Right ventricle myocardium superior (tissue), 1 donor: ENCODE results near the gene LMF1. TPM values are rescaled to one million over a fixed set of nuclear protein-coding genes. Genes with fewer than 3 reads are reported as not detected.
A peak's percentile ranks its signal among the peaks of the same experiment; 100 is the strongest.

Experiments
- ATAC-seq: fragments of 200-7000 bp; cut with Tn5 transposase; one replicate; pipeline ENCODE4 v1.9.1; 2020; ENCODE audit warnings: mild to moderate bottlenecking; ENCODE audit not compliant: poor library complexity
- DNase-seq: peaks from one replicate; pipeline ENCODE4 v3.0.0-alpha.2; 2020
- intact Hi-C: fragments of 100-400 bp; cut with DNase I; formaldehyde crosslinking; loops from one replicate; pipeline ENCODE4 v1.11.2; 2022
- total RNA-seq: library from RNA; stranded (reverse); fragmentation: NEBNext Ultra II Directional; extraction: Animal tissue kit (Norgen Biotek cat#: 25700); gene quantifications from one replicate; pipeline ENCODE4 v1.2.1, GENCODE V29; 2021
- donor health status: DM: no; HTN: yes; CAD: no; lungs with severe emphysema.

Gene LMF1
- total RNA-seq, 1 donor from 2014 or later: 5.6 TPM

DNA sequence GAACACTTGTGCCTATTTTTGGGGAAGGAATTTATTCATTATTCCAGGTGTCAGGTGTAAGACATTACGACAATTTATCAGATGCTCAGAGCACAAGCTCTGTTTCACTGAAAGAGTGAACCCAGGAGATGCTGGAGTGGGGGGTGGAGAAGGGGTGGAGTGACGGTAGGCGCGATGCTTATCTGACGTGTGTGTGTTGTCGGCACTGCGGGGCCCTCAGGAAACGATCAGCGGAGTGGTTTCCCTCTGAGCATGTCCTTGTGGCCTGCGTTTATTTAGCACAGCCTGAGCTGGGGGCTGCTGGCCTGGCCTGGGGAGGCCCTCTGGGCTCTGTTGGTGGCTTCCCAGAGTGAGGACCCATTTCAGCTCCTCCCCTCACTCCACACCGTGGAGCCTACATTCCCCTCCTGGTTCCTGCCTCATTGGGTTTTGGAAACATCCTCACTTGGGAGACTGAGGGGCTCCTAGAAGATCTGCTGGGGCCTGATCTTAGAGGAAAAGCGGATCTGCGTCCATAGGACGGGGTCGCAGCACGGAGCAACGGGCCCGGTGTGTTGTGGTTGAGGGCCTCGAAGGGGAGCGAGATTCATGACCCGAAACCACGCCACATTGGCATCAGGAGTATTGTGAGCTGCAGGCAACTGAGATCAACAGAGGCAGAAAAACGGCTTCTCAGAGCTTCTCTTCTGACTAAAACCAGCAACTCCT is 151.3 kb downstream of the LMF1 start:
- intact Hi-C loops: no loop called here
- DNase-seq: no peak
- no peak for ATAC-seq

DNA sequence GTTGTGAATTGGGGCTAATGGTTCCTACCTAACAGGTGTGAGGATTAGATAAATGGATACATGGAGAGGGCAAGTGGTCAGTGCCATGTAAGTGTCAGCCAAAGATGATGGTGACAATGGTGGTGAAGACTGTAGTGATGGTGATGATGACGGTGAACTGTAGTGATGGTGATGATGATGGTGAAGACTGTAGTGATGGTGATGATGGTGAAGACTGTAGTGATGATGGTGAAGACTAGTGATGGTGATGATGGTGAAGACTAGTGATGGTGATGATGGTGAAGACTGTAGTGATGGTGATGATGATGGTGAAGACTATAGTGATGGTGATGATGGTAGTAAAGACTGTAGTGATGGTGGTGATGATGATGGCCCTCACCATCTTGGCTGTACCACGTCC is 152.2 kb downstream of the LMF1 start:
- ATAC-seq (no peak), DNase-seq (no peak)

DNA sequence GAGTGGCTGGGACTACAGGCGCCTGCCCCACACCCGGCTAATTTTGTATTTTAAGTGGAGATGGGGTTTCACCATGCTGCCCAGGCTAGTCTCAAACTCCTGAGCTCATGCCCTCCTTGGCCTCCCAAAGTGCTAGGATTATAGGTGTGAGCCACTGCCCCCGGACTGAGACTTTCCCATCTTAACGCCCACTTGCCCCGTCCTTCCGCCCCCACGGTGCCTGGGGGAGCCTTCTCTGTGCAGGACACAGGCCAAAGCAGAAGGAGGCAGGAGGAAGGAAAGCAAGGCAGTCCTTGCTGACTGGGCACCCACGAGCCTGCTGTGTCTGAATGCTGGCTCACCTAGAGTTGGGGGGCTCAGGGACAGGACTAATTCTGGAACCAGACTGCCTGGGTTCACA is 152.7 kb downstream of the LMF1 start:
- DNase-seq (no peak), ATAC-seq (no peak)
- intact Hi-C loops: no loop called here

More for the DNA sequence above, 152.2 kb downstream of the LMF1 start:
- intact Hi-C loops: no loop called here

DNA sequence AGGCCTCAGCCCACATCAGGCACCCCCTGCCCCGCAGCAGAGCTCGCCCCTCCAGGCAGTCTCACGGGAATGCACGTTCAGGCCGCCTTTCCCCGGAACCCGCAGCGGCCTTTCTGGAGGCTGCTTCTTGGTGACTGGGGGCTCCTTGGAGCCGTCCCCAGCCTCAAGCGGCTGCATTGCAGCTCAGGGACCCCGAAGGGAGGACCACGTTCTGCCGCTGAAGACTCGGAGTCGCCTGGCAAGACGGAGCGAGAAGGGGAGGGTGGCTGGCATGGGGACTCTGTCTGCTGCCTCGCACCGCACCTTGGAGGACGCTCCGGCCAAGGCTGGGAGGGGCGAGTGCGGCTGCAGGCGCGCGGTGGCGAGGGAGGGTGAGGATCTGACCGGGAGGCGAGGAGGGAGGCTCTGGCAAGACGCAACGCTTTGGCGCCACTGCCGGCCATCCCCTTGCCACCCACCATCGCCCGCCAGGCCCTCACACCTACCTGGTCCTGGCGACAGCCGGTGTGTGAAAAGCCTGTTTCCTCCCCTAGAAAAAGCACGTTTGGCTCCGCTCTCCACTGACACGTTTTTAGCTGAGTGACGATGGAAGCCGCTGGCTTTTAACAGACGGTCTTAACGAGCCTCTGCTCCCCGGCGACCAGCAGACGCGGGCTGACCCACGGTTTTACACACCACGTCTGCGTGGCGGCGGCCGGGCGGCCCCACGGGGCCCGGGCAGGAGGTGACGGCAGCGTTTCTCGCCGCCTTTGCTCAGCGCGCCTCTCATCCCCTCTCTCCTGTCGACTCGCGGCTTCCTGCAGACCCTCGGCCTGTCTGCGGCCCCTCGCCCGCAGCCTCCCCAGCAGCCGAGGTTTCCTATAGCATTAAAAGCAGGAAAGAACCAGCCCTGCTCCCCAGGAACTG is 153.5 kb downstream of the LMF1 start:
- ATAC-seq: no peak
- no peak for DNase-seq
- intact Hi-C loops: no loop called here

DNA sequence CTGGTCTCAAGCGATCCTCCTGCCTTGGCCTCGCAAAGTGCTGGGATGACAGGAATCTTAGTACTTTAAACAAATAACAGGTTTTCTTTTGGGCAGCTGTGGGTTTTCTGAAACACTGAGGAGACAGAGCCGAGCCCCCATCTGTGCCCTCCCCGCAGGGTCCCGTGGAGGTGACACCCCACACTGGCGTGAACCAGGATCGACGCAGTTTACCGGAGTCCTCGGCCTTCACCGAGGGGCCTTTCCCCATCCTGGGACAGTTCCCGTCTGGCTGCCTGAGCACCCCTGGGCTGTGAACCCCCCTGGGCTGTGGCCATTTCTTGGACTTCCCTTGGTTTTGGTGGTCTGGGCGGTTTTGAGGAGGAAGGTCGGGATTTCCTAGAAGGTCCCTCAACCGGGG is 154.9 kb downstream of the LMF1 start:
- DNase-seq: no peak
- intact Hi-C loops: no loop called here
- ATAC-seq: no peak

DNA sequence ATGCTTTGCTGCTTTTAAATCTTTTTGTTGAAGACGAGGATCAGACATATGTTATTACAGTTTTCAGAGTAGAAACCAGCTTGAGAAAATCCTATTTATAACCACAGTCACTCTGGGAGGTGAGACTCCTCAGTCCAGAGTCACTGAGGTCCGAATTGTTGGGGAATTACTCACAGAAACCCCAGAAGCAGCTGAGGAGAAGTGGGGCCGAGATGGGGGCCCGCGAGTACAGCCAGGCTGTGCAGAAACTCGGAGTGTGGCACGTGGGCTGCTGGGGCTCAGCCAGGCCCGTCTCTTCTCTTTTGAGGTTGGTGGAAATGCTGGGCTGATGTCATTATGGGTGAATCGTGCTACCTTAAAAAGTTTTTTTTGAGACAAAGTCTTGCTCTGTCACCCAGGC is 155.8 kb downstream of the LMF1 start:
- ATAC-seq (no peak), DNase-seq (no peak)
- intact Hi-C loops: no loop called here

DNA sequence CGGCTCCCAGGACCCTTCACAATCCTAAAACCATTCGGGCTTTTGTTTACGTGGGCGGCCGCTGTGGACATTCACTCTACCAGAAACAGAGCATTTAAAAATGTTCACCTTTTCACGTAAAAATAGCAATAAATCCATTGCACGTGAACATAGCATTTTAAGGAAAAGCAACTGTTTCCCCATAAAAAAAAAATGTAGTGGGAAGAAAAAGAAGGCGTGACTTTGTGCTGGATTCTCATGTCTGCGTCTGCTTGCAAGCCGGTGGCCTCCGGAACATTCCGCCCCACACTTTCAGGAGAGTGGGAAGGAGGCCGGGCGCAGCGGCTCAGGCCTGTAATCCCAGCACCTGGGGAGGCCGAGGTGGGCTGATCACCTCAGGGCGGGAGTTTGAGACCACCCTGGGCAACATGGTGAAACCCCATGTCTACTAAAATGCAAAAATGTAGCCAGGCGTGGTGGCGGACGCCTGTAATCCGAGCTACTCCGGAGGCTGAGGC is 156.8 kb downstream of the LMF1 start:
- ATAC-seq (no peak), DNase-seq (no peak)
- intact Hi-C loops: loop anchor here (2.0 kb wide), 1 partner anchor 241 kb away; no protein-coding TSS in a partner anchor

DNA sequence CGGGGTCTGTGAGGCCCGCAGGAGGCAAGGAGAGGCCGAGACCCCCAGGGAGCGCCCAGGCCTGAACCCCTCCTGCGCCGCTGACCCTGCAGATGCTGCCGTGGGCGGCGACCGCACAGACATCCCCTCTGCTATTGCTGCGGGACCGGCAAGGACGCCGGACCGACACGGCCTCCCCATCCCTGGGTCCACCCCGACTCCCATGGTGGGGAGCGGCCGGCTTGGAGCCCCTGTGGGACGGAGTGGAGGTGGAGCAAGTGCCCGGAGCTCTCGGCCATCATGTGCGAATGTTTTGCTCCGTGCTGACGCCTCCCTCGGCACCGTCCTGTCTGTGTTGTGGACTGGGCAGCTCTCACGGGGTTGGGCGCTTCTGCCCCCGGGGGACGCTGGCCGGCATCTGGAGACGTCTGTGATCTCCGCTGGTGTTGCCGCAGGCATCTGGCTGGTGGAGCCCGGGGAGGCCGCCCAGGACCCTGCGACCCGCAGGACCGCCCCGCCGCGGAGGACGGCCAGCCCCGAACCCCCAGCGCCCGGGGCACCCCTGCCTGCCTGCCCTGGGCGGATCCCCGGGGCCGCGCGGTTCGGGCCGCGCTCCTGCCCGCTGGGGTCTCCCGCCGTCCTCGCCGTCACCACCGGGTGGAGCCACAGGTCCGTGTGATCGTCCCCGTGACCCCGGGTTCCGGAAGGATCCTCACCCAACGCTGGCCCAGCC is 157.4 kb downstream of the LMF1 start:
- peak; percentile 88 for ATAC-seq
- peak; percentile 64 for DNase-seq
- intact Hi-C loops: loop anchor here (2.0 kb wide), 1 partner anchor 241 kb away; no protein-coding TSS in a partner anchor

DNA sequence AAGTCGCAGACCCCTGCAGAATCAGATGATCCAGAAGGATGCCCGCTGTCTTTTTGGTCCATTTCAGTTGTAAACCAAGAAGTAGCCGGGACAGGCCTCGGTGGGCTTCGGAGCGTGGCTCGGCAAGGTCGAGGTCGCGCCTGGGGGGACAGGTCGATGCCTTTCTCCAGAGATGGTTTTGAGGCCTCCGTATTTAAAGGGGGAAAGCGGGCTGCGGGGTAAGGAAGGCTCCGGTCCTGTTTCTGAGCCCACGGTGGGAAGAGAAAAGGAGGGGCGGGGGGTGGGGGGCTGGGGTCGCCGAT is 162.7 kb downstream of the LMF1 start:
- ATAC-seq: no peak
- intact Hi-C loops: no loop called here
- DNase-seq: no peak

DNA sequence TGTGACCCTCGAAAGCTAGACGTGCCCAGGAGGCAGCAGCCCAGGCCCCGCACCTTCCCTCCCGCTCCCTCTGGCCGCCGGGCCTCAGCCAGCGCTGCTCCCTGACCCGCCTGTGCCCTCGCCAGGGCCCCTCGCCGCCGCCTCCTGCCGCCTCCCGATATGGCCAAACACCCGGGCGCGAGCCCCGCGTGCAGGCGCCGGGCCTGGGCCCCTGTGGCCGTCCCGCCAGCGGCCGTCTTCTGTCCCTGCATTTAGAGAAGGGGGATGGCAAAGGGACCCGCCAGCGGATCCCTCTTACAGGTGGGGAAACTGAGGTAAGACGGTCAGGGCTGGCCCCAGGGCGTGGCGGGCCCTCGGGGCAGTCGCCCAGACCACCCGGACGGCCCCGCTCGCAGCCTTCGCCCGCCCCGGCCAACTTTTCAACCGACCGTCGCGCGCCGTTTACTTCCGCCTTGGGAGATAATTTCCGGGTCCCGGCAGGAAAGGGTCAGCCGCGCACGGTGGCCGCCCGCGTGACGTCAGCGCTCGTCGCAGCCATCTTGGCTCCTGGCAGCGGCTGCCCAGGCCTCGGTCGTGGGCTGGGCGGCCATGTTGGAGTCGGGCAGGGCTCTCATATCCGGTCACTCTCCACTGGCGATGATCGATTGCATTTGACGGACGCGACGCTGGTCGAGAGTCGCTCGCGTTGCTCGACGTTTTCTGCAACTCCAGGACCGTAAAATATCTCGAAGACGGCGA is 163.3 kb downstream of the LMF1 start:
- intact Hi-C loops: no loop called here
- DNase-seq (peak; percentile 96), ATAC-seq (peak; percentile 99)

DNA sequence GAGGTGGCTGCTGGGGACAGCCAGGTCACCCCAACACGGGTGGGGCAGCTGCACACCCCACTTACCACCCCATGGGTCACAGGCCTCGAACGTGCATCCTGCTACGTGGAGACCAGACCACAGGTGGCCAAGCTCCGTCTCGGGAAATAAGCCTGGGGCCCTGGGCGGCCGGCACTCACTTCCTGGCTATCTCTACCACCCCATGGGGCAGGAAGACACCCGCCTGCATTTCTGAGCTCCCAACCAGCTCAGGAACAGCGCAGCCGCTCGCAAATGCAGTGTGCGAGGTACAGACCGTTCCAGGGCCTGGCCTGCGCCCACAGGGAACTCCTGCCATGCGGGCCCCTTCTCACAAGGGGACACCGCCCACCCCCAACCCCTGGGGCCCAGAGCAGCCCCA is 165.3 kb downstream of the LMF1 start:
- no peak for ATAC-seq
- intact Hi-C loops: no loop called here
- no peak for DNase-seq

DNA sequence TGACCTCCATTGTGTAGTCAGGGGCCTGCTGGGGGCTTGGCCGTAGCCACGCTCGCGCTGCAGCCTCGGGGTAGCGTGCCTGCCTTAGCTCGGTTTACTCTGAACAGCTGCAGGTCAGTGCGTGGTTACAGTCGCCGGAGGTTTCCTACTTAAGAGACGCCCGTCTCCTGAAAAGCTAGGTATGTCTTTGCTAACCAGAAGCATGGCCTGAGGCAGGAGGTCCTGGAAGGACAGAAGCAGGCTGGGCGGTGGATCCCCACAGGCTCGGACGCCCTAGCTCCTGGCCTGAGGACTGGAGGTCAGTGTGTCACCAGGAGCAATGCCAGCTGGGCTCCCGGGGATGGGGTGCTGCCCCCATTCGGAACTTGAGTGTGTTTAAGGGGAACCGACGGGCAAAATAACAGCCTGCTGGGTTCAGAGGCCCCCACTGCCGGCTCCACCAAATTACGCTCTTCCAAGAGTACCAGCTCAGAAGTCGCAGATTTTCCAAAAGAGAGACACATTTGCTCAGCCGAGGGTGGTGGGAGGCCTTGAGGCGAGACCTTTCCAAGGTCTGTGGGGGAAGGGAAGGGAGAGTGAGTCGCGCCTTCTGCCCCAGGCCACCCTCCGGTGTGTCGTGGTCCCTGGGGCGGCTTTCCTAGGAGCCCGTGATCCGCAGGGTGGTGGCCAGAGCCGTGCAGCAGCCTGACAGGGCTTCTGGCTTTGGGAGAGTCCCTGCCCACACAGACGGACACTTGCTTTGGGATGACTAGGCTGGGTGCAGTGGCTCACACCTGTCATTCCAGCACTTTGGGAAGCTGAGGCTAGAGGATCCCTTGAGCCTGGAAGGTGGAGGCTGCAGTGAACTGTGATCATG is 166.4 kb downstream of the LMF1 start:
- ATAC-seq (no peak), DNase-seq (no peak)
- intact Hi-C loops: no loop called here

DNA sequence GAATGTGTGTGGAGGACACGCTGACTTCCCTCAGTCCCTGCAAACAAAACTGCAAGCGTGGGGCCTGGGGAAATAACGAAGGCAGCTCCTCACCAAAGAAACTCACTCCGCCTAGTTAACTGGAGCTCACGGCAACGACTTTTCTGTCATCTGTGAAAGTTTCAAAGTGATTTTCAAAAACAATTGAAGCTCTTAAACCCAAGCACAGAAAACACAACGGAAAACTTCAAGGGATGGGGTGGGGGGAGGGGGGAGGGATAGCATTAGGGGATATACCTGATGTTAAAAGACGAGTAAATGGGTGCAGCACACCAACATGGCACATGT is 167.1 kb downstream of the LMF1 start:
- ATAC-seq (no peak), DNase-seq (no peak)
- intact Hi-C loops: no loop called here

Other genes with a start within 250 kb of the LMF1 start
- gene ANTKMT, start 249.8 kb downstream of the LMF1 start, total RNA-seq: 27.5 TPM
- 0.32 TPM for gene CCDC78, start 244.5 kb downstream of the LMF1 start, total RNA-seq
- gene HAGHL, start 243.9 kb downstream of the LMF1 start, total RNA-seq: 13.8 TPM
- gene CIAO3, start 230.0 kb downstream of the LMF1 start, total RNA-seq: 29.2 TPM
- 1.0 TPM for gene MSLN, start 210.2 kb downstream of the LMF1 start, total RNA-seq
- 7.8 TPM for gene RPUSD1, start 182.6 kb downstream of the LMF1 start, total RNA-seq
- gene CHTF18, start 182.4 kb downstream of the LMF1 start, total RNA-seq: 3.7 TPM
- gene GNG13, start 170.2 kb downstream of the LMF1 start, total RNA-seq: not detected
- gene SOX8, start 10.8 kb upstream of the LMF1 start, total RNA-seq: 1.0 TPM
- gene SSTR5, start 101.8 kb upstream of the LMF1 start, total RNA-seq: 20.8 TPM
- 0.13 TPM for gene C1QTNF8, start 125.3 kb upstream of the LMF1 start, total RNA-seq
- 4.2 TPM for gene CACNA1H, start 182.1 kb upstream of the LMF1 start, total RNA-seq